Gastrocnemius medialis (tissue), 4 donors: ENCODE results near the gene MT1E. TPM values are rescaled to one million over a fixed set of nuclear protein-coding genes. Genes with fewer than 3 reads are reported as not detected.

ENCODE experiments used
- ATAC-seq, 2 donors: fragments of 150-250 bp; one replicate each; pipeline ENCODE4 v1.9.1; 2016
- DNase-seq, 2 donors: peaks; one replicate each; pipeline ENCODE4 v3.0.0-alpha.2; 2019
- H3K27ac ChIP-seq, 4 donors: fragments of 200-600 bp; sonication (generic); 1 replicate in 1 of 4; 2 replicates in 3 of 4; pipeline ENCODE4 v1.5.1; 2016 to 2018; ENCODE audit warnings: mild to moderate bottlenecking in 2 of 4, moderate library complexity in 1 of 4
- H3K27me3 ChIP-seq, 3 donors: fragments of 200-600 bp; sonication (generic) in 2 of 3; 1 replicate in 1 of 3; 2 replicates in 2 of 3; pipeline versions ENCODE4 v1.5.1 to v1.6.0; 2016 to 2019; ENCODE audit warnings: mild to moderate bottlenecking in 1 of 3, moderate library complexity in 1 of 3
- H3K36me3 ChIP-seq, 2 donors: fragments of 200-600 bp; sonication (generic) in 1 of 2; one replicate each; pipeline ENCODE4 v1.5.1; 2017 to 2018
- H3K4me1 ChIP-seq, 2 donors: fragments of 200-600 bp; sonication (generic) in 1 of 2; one replicate each; pipeline ENCODE4 v1.5.1; 2016 to 2017; ENCODE audit warnings: mild to moderate bottlenecking in 2 of 2
- H3K4me3 ChIP-seq, 4 donors: fragments of 200-600 bp; sonication (generic) in 3 of 4; 1 replicate in 1 of 4; 2 replicates in 3 of 4; pipeline ENCODE4 v1.5.1; 2016 to 2019; ENCODE audit warnings: mild to moderate bottlenecking in 2 of 4
- H3K9me3 ChIP-seq, 3 donors: fragments of 200-600 bp; sonication (generic) in 2 of 3; 1 replicate in 1 of 3; 2 replicates in 2 of 3; pipeline ENCODE4 v1.5.1; 2016 to 2019
- CTCF ChIP-seq, 5 experiments: fragments of 450-650 bp in 3 of 5; fragments of 200-600 bp in 2 of 5; sonication (generic) in 2 of 5; IDR thresholded peaks in 4 of 5; conservative IDR thresholded peaks in 1 of 5; 1 replicate in 4 of 5; 2 replicates in 1 of 5; pipeline ENCODE4 v1.5.1; 2016 to 2019; ENCODE audit warnings: antibody characterized with exemption in 5 of 5, mild to moderate bottlenecking in 3 of 5, moderate library complexity in 3 of 5
- POLR2A ChIP-seq, 2 donors: fragments of 450-650 bp; IDR thresholded peaks; one replicate each; pipeline ENCODE4 v1.6.1; 2017; ENCODE audit warnings: antibody characterized with exemption in 2 of 2, mild to moderate bottlenecking in 2 of 2, moderate library complexity in 2 of 2
- in situ Hi-C, 4 donors: fragments of 200-750 bp; cut with MboI; loops; one replicate each; pipeline versions ENCODE4 v1.15.0 to v1.8.0; 2017; ENCODE audit warnings: low sequenced_read_pairs in 4 of 4
- intact Hi-C: fragments of 100-400 bp; cut with DNase I; formaldehyde crosslinking; loops from one replicate; pipeline ENCODE4 v1.15.1; 2023; ENCODE audit warnings: low total_unique reads
- total RNA-seq, 4 donors: library from RNA; depleted of rRNA; stranded (reverse); fragments of >200 nt; gene quantifications; one replicate each; pipeline versions ENCODE4 v1.1.0 to v1.2.3, GENCODE V29; 2016

MT1E gene
- total RNA-seq, 4 donors from 2014 or later = 63.0 to 434 (median 267) TPM

- no peaks in the 10 kb centered on the region for H3K27me3 ChIP-seq
- intact Hi-C loops = loop anchor here (5.0 kb wide), 1 partner anchor 89 kb away; no protein-coding TSS in a partner anchor
- H3K4me3 ChIP-seq = no peak overlapping the region
- peaks cover 26 to 29% of the 10 kb centered on the region in 2 donors for H3K4me1 ChIP-seq
- in situ Hi-C loops = loop anchor here in 2 of 4 donors (5.0 to 10.0 kb wide), 2 partner anchors 87 to 101 kb away; no protein-coding TSS in a partner anchor
- no peaks in the 10 kb centered on the region for H3K36me3 ChIP-seq
- no peak for ATAC-seq
- no peak for DNase-seq
- H3K9me3 ChIP-seq = no peaks in the 10 kb centered on the region
- H3K27ac ChIP-seq = no peak overlapping the region
- TF ChIP-seq CTCF (IDR thresholded peaks at IDR 0.05 in 4 of 5, conservative IDR thresholded peaks at IDR 0.05 in 1 of 5) = no peak
- no peak for TF ChIP-seq POLR2A (IDR thresholded peaks at IDR 0.05)
Observed at GRCh38 chr16:56601325-56601724, 24.3 kb upstream of the MT1E start.

GRCh38 chr16:56603589-56603988, 22.0 kb upstream of the MT1E start:
- intact Hi-C loops = loop anchor here (1.0 to 5.0 kb wide), 2 partner anchors 91 to 99 kb away; no protein-coding TSS in a partner anchor
- in situ Hi-C loops = loop anchor here in 2 of 4 donors (5.0 to 10.0 kb wide), 2 partner anchors 89 to 99 kb away; no protein-coding TSS in a partner anchor
- no peaks in the 10 kb centered on the region for H3K9me3 ChIP-seq
- no peak overlapping the region for H3K4me3 ChIP-seq
- TF ChIP-seq POLR2A (IDR thresholded peaks at IDR 0.05) (no peak), CTCF (IDR thresholded peaks at IDR 0.05 in 4 of 5, conservative IDR thresholded peaks at IDR 0.05 in 1 of 5) (peak in 4 of 5 experiments; percentile 65 to 73 (median 68))
- peaks cover 40 to 46% of the 10 kb centered on the region in 2 donors for H3K4me1 ChIP-seq
- DNase-seq = peak; percentile 78 to 85
- H3K27me3 ChIP-seq = no peaks in the 10 kb centered on the region
- H3K36me3 ChIP-seq = no peaks in the 10 kb centered on the region
- ATAC-seq = peak; percentile 43 to 45
- peak overlapping the region; percentile 95 to 99 (median 98) for H3K27ac ChIP-seq

GRCh38 chr16:56604966-56605365, 20.6 kb upstream of the MT1E start:
- no peak for TF ChIP-seq CTCF (IDR thresholded peaks at IDR 0.05 in 4 of 5, conservative IDR thresholded peaks at IDR 0.05 in 1 of 5)
- no peak for TF ChIP-seq POLR2A (IDR thresholded peaks at IDR 0.05)
- peak overlapping the region; percentile 95 to 99 (median 98) for H3K27ac ChIP-seq
- no peaks in the 10 kb centered on the region for H3K36me3 ChIP-seq
- no peaks in the 10 kb centered on the region for H3K27me3 ChIP-seq
- intact Hi-C loops (loop anchor here (5.0 kb wide), 2 partner anchors 93 to 457 kb away; no protein-coding TSS in a partner anchor), in situ Hi-C loops (loop anchor here in 2 of 4 donors (5.0 to 10.0 kb wide), 3 partner anchors 77 to 97 kb away; partner anchors contain the start of gene MT1X (in 2 of the 2))
- H3K4me1 ChIP-seq = peaks cover 46 to 59% of the 10 kb centered on the region in 2 donors
- ATAC-seq (no peak), DNase-seq (no peak)
- H3K9me3 ChIP-seq = no peaks in the 10 kb centered on the region
- no peak overlapping the region for H3K4me3 ChIP-seq

GRCh38 chr16:56605475-56605874, 20.1 kb upstream of the MT1E start:
- Histone ChIP-seq H3K4me3 (no peak overlapping the region), H3K9me3 (no peaks in the 10 kb centered on the region), H3K27me3 (no peaks in the 10 kb centered on the region), H3K27ac (peak overlapping the region; percentile 95 to 99 (median 98)), H3K4me1 (peaks cover 50 to 64% of the 10 kb centered on the region in 2 donors), H3K36me3 (no peaks in the 10 kb centered on the region)
- intact Hi-C loops (loop anchor here (5.0 kb wide), 1 partner anchor 457 kb away; no protein-coding TSS in a partner anchor), in situ Hi-C loops (loop anchor here in 2 of 4 donors (5.0 to 10.0 kb wide), 2 partner anchors 77 to 91 kb away; partner anchors contain the start of gene MT1X (in 2 of the 2))
- no peak for TF ChIP-seq POLR2A (IDR thresholded peaks at IDR 0.05)
- no peak for TF ChIP-seq CTCF (IDR thresholded peaks at IDR 0.05 in 4 of 5, conservative IDR thresholded peaks at IDR 0.05 in 1 of 5)
- ATAC-seq = no peak
- DNase-seq = no peak
